Skin of body (tissue), 2 donors: ENCODE measurements around the gene ENGASE. TPM values are rescaled to one million over a fixed set of nuclear protein-coding genes. Genes with fewer than 3 reads are reported as not detected.
"Not testable (repeated sequence)": the region's sequence is repeated elsewhere in the genome, so short reads cannot be mapped to it uniquely, and the experiment has no call there.

ENCODE experiments used
- DNase-seq: peaks from one replicate; lab custom pipeline; 2025; lab: John Stamatoyannopoulos, UW
- total RNA-seq: library from RNA; depleted of rRNA; stranded (reverse); fragments of >200 nt; gene quantifications from one replicate; pipeline ENCODE4 v1.2.3, GENCODE V29; 2014

The ENGASE gene
- 24.7 TPM for total RNA-seq

- peak; percentile 91 for DNase-seq
Observed at GRCh38 chr17:79074649-79075445, at the start of gene ENGASE. Gene ENGASE (plus strand): TSS chr17:79074824. CDS start chr17:79074945, 121 bp downstream.

- DNase-seq: no peak
Observed at GRCh38 chr17:79024901-79025737, 49.5 kb upstream of the ENGASE start.

- peak; percentile 39 for DNase-seq
Observed at GRCh38 chr17:79026376-79027273, 48.0 kb upstream of the ENGASE start.

- no peak for DNase-seq
Observed at GRCh38 chr17:79027274-79027924, 47.2 kb upstream of the ENGASE start.

GRCh38 chr17:79027925-79028491, 46.6 kb upstream of the ENGASE start:
- DNase-seq: no peak

- no peak for DNase-seq
Observed at GRCh38 chr17:79028496-79029326, 45.9 kb upstream of the ENGASE start.

GRCh38 chr17:79029327-79030009, 45.2 kb upstream of the ENGASE start:
- DNase-seq: no peak

- not testable (repeated sequence) for DNase-seq
Observed at GRCh38 chr17:79030636-79031035, 44.0 kb upstream of the ENGASE start.

GRCh38 chr17:79031996-79032875, 42.4 kb upstream of the ENGASE start:
- peak; percentile 31 for DNase-seq

GRCh38 chr17:79033046-79033616, 41.5 kb upstream of the ENGASE start:
- peak; percentile 23 for DNase-seq

GRCh38 chr17:79033741-79034501, 40.7 kb upstream of the ENGASE start:
- no peak for DNase-seq

- DNase-seq: no peak
Observed at GRCh38 chr17:79034931-79035485, 39.6 kb upstream of the ENGASE start.

GRCh38 chr17:79035686-79036085, 38.9 kb upstream of the ENGASE start:
- DNase-seq: no peak

GRCh38 chr17:79036181-79036580, 38.4 kb upstream of the ENGASE start:
- no peak for DNase-seq

GRCh38 chr17:79036596-79036995, 38.0 kb upstream of the ENGASE start:
- no peak for DNase-seq

GRCh38 chr17:79038545-79039135, 36.0 kb upstream of the ENGASE start:
- DNase-seq: no peak
